Measurements from ENCODE around the gene GABRG3. TPM values are rescaled to one million over a fixed set of nuclear protein-coding genes. Genes with fewer than 3 reads are reported as not detected.

Gene GABRG3
- total and polyA plus RNA-seq, 2 donors = 0.71 to 2.0 TPM

GRCh38 chr15:27456807-27457206, 485.8 kb downstream of the GABRG3 start:
- H3K27me3 ChIP-seq (ENCODE audit: control insufficient read depth in 2 of 2, insufficient read depth in 1 of 2, low read length in 1 of 2) = no peaks in the 10 kb centered on the region
- no peak overlapping the region for H3K27ac ChIP-seq (ENCODE audit: low read depth in 1 of 2, low read length in 1 of 2)
- H3K4me3 ChIP-seq (ENCODE audit: low read length in 2 of 2) = no peak overlapping the region
- no peaks in the 10 kb centered on the region for H3K36me3 ChIP-seq (ENCODE audit: control insufficient read depth in 2 of 2, insufficient read depth in 2 of 2, low read length in 1 of 2)
- 91% methylated on average over 6 of the region's 6 CpGs for WGBS
- DNase-seq (ENCODE audit: low read depth in 6 of 9, low spot score in 9 of 9) = no peak
- no peaks in the 10 kb centered on the region for H3K4me1 ChIP-seq (ENCODE audit: control insufficient read depth in 2 of 2, insufficient read depth in 2 of 2, low read length in 2 of 2)
- peaks cover 1 to 2% of the 10 kb centered on the region in 2 donors for H3K9me3 ChIP-seq (ENCODE audit: control insufficient read depth in 2 of 2, insufficient read depth in 1 of 2, low read length in 1 of 2)

- DNase-seq (ENCODE audit: low read depth in 6 of 9, low spot score in 9 of 9) = no peak
- Histone ChIP-seq H3K27me3 (ENCODE audit: control insufficient read depth in 2 of 2, insufficient read depth in 1 of 2, low read length in 1 of 2) (no peaks in the 10 kb centered on the region), H3K27ac (ENCODE audit: low read depth in 1 of 2, low read length in 1 of 2) (no peak overlapping the region), H3K4me3 (ENCODE audit: low read length in 2 of 2) (no peak overlapping the region), H3K4me1 (ENCODE audit: control insufficient read depth in 2 of 2, insufficient read depth in 2 of 2, low read length in 2 of 2) (no peaks in the 10 kb centered on the region), H3K9me3 (ENCODE audit: control insufficient read depth in 2 of 2, insufficient read depth in 1 of 2, low read length in 1 of 2) (peaks cover 1 to 2% of the 10 kb centered on the region in 2 donors), H3K36me3 (ENCODE audit: control insufficient read depth in 2 of 2, insufficient read depth in 2 of 2, low read length in 1 of 2) (no peaks in the 10 kb centered on the region)
- WGBS = 92% methylated on average over 6 of the region's 6 CpGs
Observed at GRCh38 chr15:27457766-27458165, 486.8 kb downstream of the GABRG3 start.

- WGBS = 89% methylated on average over 14 of the region's 14 CpGs
- no peaks in the 10 kb centered on the region for H3K27me3 ChIP-seq (ENCODE audit: control insufficient read depth in 2 of 2, insufficient read depth in 1 of 2, low read length in 1 of 2)
- H3K4me3 ChIP-seq (ENCODE audit: low read length in 2 of 2) = no peak overlapping the region
- peaks cover 1 to 2% of the 10 kb centered on the region in 2 donors for H3K9me3 ChIP-seq (ENCODE audit: control insufficient read depth in 2 of 2, insufficient read depth in 1 of 2, low read length in 1 of 2)
- no peaks in the 10 kb centered on the region for H3K4me1 ChIP-seq (ENCODE audit: control insufficient read depth in 2 of 2, insufficient read depth in 2 of 2, low read length in 2 of 2)
- H3K36me3 ChIP-seq (ENCODE audit: control insufficient read depth in 2 of 2, insufficient read depth in 2 of 2, low read length in 1 of 2) = no peaks in the 10 kb centered on the region
- H3K27ac ChIP-seq (ENCODE audit: low read depth in 1 of 2, low read length in 1 of 2) = no peak overlapping the region
- DNase-seq (ENCODE audit: low read depth in 6 of 9, low spot score in 9 of 9) = no peak
Observed at GRCh38 chr15:27458345-27459084, 487.5 kb downstream of the GABRG3 start.

GRCh38 chr15:27459836-27460235, 488.9 kb downstream of the GABRG3 start:
- H3K36me3 ChIP-seq (ENCODE audit: control insufficient read depth in 2 of 2, insufficient read depth in 2 of 2, low read length in 1 of 2) = no peaks in the 10 kb centered on the region
- WGBS = 85% methylated on average over 4 of the region's 4 CpGs
- no peak for DNase-seq (ENCODE audit: low read depth in 6 of 9, low spot score in 9 of 9)
- no peak overlapping the region for H3K4me3 ChIP-seq (ENCODE audit: low read length in 2 of 2)
- peaks cover 1 to 2% of the 10 kb centered on the region in 2 donors for H3K9me3 ChIP-seq (ENCODE audit: control insufficient read depth in 2 of 2, insufficient read depth in 1 of 2, low read length in 1 of 2)
- no peaks in the 10 kb centered on the region for H3K4me1 ChIP-seq (ENCODE audit: control insufficient read depth in 2 of 2, insufficient read depth in 2 of 2, low read length in 2 of 2)
- no peaks in the 10 kb centered on the region for H3K27me3 ChIP-seq (ENCODE audit: control insufficient read depth in 2 of 2, insufficient read depth in 1 of 2, low read length in 1 of 2)
- no peak overlapping the region for H3K27ac ChIP-seq (ENCODE audit: low read depth in 1 of 2, low read length in 1 of 2)

- H3K9me3 ChIP-seq (ENCODE audit: control insufficient read depth in 2 of 2, insufficient read depth in 1 of 2, low read length in 1 of 2) = peaks cover 1 to 2% of the 10 kb centered on the region in 2 donors
- no peak overlapping the region for H3K27ac ChIP-seq (ENCODE audit: low read depth in 1 of 2, low read length in 1 of 2)
- H3K36me3 ChIP-seq (ENCODE audit: control insufficient read depth in 2 of 2, insufficient read depth in 2 of 2, low read length in 1 of 2) = no peaks in the 10 kb centered on the region
- 92% methylated on average over 5 of the region's 5 CpGs for WGBS
- H3K4me1 ChIP-seq (ENCODE audit: control insufficient read depth in 2 of 2, insufficient read depth in 2 of 2, low read length in 2 of 2) = no peaks in the 10 kb centered on the region
- H3K4me3 ChIP-seq (ENCODE audit: low read length in 2 of 2) = no peak overlapping the region
- DNase-seq (ENCODE audit: low read depth in 6 of 9, low spot score in 9 of 9) = no peak
- H3K27me3 ChIP-seq (ENCODE audit: control insufficient read depth in 2 of 2, insufficient read depth in 1 of 2, low read length in 1 of 2) = no peaks in the 10 kb centered on the region
Observed at GRCh38 chr15:27461181-27461580, 490.2 kb downstream of the GABRG3 start.

GRCh38 chr15:27463525-27464088, 492.6 kb downstream of the GABRG3 start:
- H3K4me3 ChIP-seq (ENCODE audit: low read length in 2 of 2) = no peak overlapping the region
- no peaks in the 10 kb centered on the region for H3K36me3 ChIP-seq (ENCODE audit: control insufficient read depth in 2 of 2, insufficient read depth in 2 of 2, low read length in 1 of 2)
- no peak overlapping the region for H3K27ac ChIP-seq (ENCODE audit: low read depth in 1 of 2, low read length in 1 of 2)
- no peaks in the 10 kb centered on the region for H3K4me1 ChIP-seq (ENCODE audit: control insufficient read depth in 2 of 2, insufficient read depth in 2 of 2, low read length in 2 of 2)
- H3K27me3 ChIP-seq (ENCODE audit: control insufficient read depth in 2 of 2, insufficient read depth in 1 of 2, low read length in 1 of 2) = no peaks in the 10 kb centered on the region
- 86% methylated on average over 8 of the region's 8 CpGs for WGBS
- DNase-seq (ENCODE audit: low read depth in 6 of 9, low spot score in 9 of 9) = no peak
- H3K9me3 ChIP-seq (ENCODE audit: control insufficient read depth in 2 of 2, insufficient read depth in 1 of 2, low read length in 1 of 2) = peaks cover 1 to 2% of the 10 kb centered on the region in 2 donors

- Histone ChIP-seq H3K4me1 (ENCODE audit: control insufficient read depth in 2 of 2, insufficient read depth in 2 of 2, low read length in 2 of 2) (no peaks in the 10 kb centered on the region), H3K36me3 (ENCODE audit: control insufficient read depth in 2 of 2, insufficient read depth in 2 of 2, low read length in 1 of 2) (no peaks in the 10 kb centered on the region), H3K27ac (ENCODE audit: low read depth in 1 of 2, low read length in 1 of 2) (no peak overlapping the region), H3K9me3 (ENCODE audit: control insufficient read depth in 2 of 2, insufficient read depth in 1 of 2, low read length in 1 of 2) (no peaks in the 10 kb centered on the region), H3K27me3 (ENCODE audit: control insufficient read depth in 2 of 2, insufficient read depth in 1 of 2, low read length in 1 of 2) (no peaks in the 10 kb centered on the region), H3K4me3 (ENCODE audit: low read length in 2 of 2) (no peak overlapping the region)
- 72% methylated on average over 10 of the region's 10 CpGs for WGBS
- DNase-seq (ENCODE audit: low read depth in 6 of 9, low spot score in 9 of 9) = no peak
Observed at GRCh38 chr15:27464941-27465612, 494.1 kb downstream of the GABRG3 start.

- DNase-seq (ENCODE audit: low read depth in 6 of 9, low spot score in 9 of 9) = no peak
- Histone ChIP-seq H3K9me3 (ENCODE audit: control insufficient read depth in 2 of 2, insufficient read depth in 1 of 2, low read length in 1 of 2) (no peaks in the 10 kb centered on the region), H3K4me1 (ENCODE audit: control insufficient read depth in 2 of 2, insufficient read depth in 2 of 2, low read length in 2 of 2) (no peaks in the 10 kb centered on the region), H3K27me3 (ENCODE audit: control insufficient read depth in 2 of 2, insufficient read depth in 1 of 2, low read length in 1 of 2) (no peaks in the 10 kb centered on the region), H3K27ac (ENCODE audit: low read depth in 1 of 2, low read length in 1 of 2) (no peak overlapping the region), H3K4me3 (ENCODE audit: low read length in 2 of 2) (no peak overlapping the region), H3K36me3 (ENCODE audit: control insufficient read depth in 2 of 2, insufficient read depth in 2 of 2, low read length in 1 of 2) (no peaks in the 10 kb centered on the region)
- WGBS = 79% methylated on average over 2 of the region's 2 CpGs
Observed at GRCh38 chr15:27466758-27467157, 495.8 kb downstream of the GABRG3 start.

GRCh38 chr15:27468151-27468591, 497.2 kb downstream of the GABRG3 start:
- Histone ChIP-seq H3K27me3 (ENCODE audit: control insufficient read depth in 2 of 2, insufficient read depth in 1 of 2, low read length in 1 of 2) (no peaks in the 10 kb centered on the region), H3K4me3 (ENCODE audit: low read length in 2 of 2) (no peak overlapping the region), H3K27ac (ENCODE audit: low read depth in 1 of 2, low read length in 1 of 2) (no peak overlapping the region), H3K4me1 (ENCODE audit: control insufficient read depth in 2 of 2, insufficient read depth in 2 of 2, low read length in 2 of 2) (no peaks in the 10 kb centered on the region), H3K36me3 (ENCODE audit: control insufficient read depth in 2 of 2, insufficient read depth in 2 of 2, low read length in 1 of 2) (no peaks in the 10 kb centered on the region), H3K9me3 (ENCODE audit: control insufficient read depth in 2 of 2, insufficient read depth in 1 of 2, low read length in 1 of 2) (no peaks in the 10 kb centered on the region)
- WGBS = 28% methylated on average over 3 of the region's 3 CpGs
- no peak for DNase-seq (ENCODE audit: low read depth in 6 of 9, low spot score in 9 of 9)
